ENCODE measurements around the gene TAF5L. TPM values are rescaled to one million over a fixed set of nuclear protein-coding genes. Genes with fewer than 3 reads are reported as not detected.
A peak's percentile ranks its signal among the peaks of the same experiment; 100 is the strongest.

TAF5L gene
- total and polyA plus RNA-seq, 2 experiments from 2014 or later = 2.6 to 13.2 TPM

DNA sequence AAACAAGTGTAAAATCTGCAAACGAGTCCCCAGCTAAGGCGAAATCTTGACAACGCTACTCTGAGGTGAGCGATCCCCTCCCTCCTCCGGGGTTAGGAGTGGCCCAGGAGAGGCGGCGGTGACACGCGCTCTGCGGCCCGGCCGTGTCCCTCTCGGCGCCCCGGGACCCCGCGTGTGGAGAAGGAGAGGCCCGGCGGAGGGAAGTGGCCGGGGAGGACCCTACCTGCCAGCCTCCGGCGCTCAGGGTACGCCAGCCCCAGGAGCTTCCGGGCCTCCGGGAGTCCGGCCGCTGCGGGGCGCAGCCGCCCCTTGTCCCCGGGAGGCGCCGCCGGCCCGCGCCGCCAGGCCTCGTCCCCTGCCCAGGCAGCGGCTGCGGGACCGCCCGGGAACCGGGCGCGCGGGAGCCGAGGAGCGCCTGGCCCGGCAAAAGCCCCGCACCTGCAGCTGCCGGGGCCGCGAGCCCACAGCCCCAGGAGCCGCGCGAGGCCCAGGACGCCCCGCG, 68.0 kb downstream of the TAF5L start:
- DNase-seq = peak; percentile 51
- Histone ChIP-seq H3K4me1 (ENCODE audit: insufficient read depth) (peaks cover 16% of the 10 kb centered on the region), H3K9ac (peak overlapping the region; percentile 76), H3F3A (ENCODE audit: insufficient read depth) (no peaks in the 10 kb centered on the region), H3K9me3 (ENCODE audit: low read depth) (no peaks in the 10 kb centered on the region), H3K36me3 (ENCODE audit: low read depth) (no peaks in the 10 kb centered on the region), H4K20me1 (ENCODE audit: insufficient read depth) (no peaks in the 10 kb centered on the region), H2AFZ (peak overlapping the region; percentile 69), H3K27me3 (replicated peaks; ENCODE audit: insufficient read depth) (no peaks in the 10 kb centered on the region), H3K79me2 (ENCODE audit: insufficient read depth) (peaks cover 50% of the 10 kb centered on the region), H3K4me3 (peak overlapping the region; percentile 98), H3K9me2 (ENCODE audit: insufficient read depth) (no peaks in the 10 kb centered on the region), H3K27ac (peak overlapping the region; percentile 32), H3K4me2 (ENCODE audit: unreplicated experiment) (peak overlapping the region; percentile 90)
- WGBS, 2 experiments (ENCODE audit: low coverage in 1 of 2, low lambda C conversion rate in 2 of 2, missing lambda C conversion rate in 2 of 2) = 1 to 3% methylated on average over 28 to 30 of the region's 59 CpGs
- TF ChIP-seq EZH2 (IDR thresholded peaks at IDR 0.05; ENCODE audit: insufficient read depth, poor library complexity, severe bottlenecking) = no peak
- no peak for TF ChIP-seq EZH2phosphoT487 (IDR thresholded peaks at IDR 0.05; ENCODE audit: insufficient read depth, low read depth)
- in situ Hi-C loops (cut with MboI) = no loop called here

DNA sequence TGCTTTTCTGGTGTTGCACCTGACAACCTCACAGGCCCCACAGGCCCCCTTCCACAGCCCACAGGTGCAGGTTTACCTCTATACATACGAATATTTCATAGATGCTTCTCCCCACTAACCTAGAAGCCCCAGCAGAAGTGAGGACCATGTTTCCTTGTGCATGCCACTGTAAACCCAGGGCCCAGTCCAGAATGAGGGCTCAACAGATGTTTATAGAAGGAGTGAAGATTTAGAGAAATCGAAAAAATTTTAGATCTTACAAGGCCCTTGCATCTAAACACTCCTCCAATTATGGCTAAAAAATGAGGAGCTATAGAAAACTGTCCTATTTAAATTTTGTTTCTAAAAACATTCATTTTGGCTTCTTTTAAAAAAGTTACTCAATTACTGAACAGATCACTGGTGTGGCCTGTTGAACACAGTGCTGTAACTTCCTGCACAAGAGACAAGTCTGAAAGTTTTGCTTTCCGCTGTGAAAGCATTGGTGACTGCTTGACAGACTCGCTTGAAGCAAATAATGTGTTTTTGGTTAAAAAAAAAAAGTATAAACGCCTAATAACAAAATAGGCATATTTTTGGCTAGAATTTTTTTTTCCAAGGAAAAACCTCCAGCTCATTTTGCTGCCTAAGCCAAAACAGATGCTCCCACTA, 68.6 kb downstream of the TAF5L start:
- Histone ChIP-seq H3K27ac (peak overlapping the region; percentile 16), H3K79me2 (ENCODE audit: insufficient read depth) (peaks cover 56% of the 10 kb centered on the region)

DNA sequence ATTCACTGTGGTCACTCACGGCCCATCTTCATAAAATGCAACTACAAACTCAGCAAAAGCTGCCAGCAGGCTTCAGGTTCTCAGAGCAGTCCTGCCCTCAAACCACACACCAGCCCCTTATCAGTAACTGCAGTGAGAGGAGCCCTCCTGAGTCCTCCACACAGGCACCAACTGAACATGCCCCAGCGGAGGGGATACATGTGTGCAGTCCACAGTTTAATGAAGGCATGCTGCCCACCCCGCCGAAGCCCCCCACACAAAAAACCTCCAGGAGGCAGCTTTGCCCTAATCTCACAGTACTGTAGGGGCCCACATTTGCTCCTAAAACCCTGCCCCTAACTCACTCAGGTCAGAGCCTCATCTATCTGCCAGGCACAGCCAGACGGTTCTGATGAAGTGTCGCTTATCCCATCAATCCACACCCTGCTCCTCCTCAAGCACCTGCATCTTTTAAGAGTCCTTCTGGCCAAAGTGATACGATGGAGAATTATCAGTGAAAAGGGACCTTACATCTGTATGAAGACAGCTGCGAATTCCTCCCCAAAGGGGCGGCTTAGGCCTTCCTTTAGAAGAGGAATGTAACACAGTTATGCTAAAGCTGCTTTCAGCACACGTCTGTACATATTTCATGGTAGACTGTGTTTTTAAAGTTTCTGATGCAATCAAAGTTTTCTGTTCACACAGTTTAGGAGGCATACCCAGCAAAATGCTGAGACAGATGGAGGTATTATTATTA, 70.9 kb downstream of the TAF5L start:
- H3K4me1 ChIP-seq (ENCODE audit: insufficient read depth) = peaks cover 16% of the 10 kb centered on the region
- peaks cover 79% of the 10 kb centered on the region for H3K79me2 ChIP-seq (ENCODE audit: insufficient read depth)
- 68 to 74% methylated on average over 9 to 10 of the region's 10 CpGs for WGBS, 2 experiments (ENCODE audit: low coverage in 1 of 2, low lambda C conversion rate in 2 of 2, missing lambda C conversion rate in 2 of 2)
- no peak overlapping the region for H3K4me3 ChIP-seq
- 0 out of 2 replicates have a peak overlapping the region, but pooled peaks have one; percentile 2 for H3K9ac ChIP-seq
- H3K27ac ChIP-seq = no peak overlapping the region
- H3K36me3 ChIP-seq (ENCODE audit: low read depth) = no peaks in the 10 kb centered on the region
- H3F3A ChIP-seq (ENCODE audit: insufficient read depth) = no peaks in the 10 kb centered on the region
- in situ Hi-C loops (cut with MboI) = no loop called here
- TF ChIP-seq EZH2 (IDR thresholded peaks at IDR 0.05; ENCODE audit: insufficient read depth, poor library complexity, severe bottlenecking) = no peak
- TF ChIP-seq EZH2phosphoT487 (IDR thresholded peaks at IDR 0.05; ENCODE audit: insufficient read depth, low read depth) = no peak
- no peak overlapping the region for H3K4me2 ChIP-seq (ENCODE audit: unreplicated experiment)
- H3K27me3 ChIP-seq (replicated peaks; ENCODE audit: insufficient read depth) = no peaks in the 10 kb centered on the region
- H4K20me1 ChIP-seq (ENCODE audit: insufficient read depth) = no peaks in the 10 kb centered on the region
- H2AFZ ChIP-seq = no peak overlapping the region
- DNase-seq = no peak
- H3K9me3 ChIP-seq (ENCODE audit: low read depth) = no peaks in the 10 kb centered on the region
- no peaks in the 10 kb centered on the region for H3K9me2 ChIP-seq (ENCODE audit: insufficient read depth)

More for the DNA sequence above, 68.6 kb downstream of the TAF5L start:
- in situ Hi-C loops (cut with MboI) = no loop called here
- peak overlapping the region; percentile 76 for H3K9ac ChIP-seq
- H3K9me3 ChIP-seq (ENCODE audit: low read depth) = no peaks in the 10 kb centered on the region
- peak; percentile 64 for DNase-seq
- 27 to 34% methylated on average over 5 of the region's 5 CpGs for WGBS, 2 experiments (ENCODE audit: low coverage in 1 of 2, low lambda C conversion rate in 2 of 2, missing lambda C conversion rate in 2 of 2)
- H3K4me3 ChIP-seq = peak overlapping the region; percentile 98
- H3K36me3 ChIP-seq (ENCODE audit: low read depth) = no peaks in the 10 kb centered on the region
- TF ChIP-seq EZH2 (IDR thresholded peaks at IDR 0.05; ENCODE audit: insufficient read depth, poor library complexity, severe bottlenecking) = no peak
- no peaks in the 10 kb centered on the region for H3K9me2 ChIP-seq (ENCODE audit: insufficient read depth)
- peak overlapping the region; percentile 84 for H3K4me2 ChIP-seq (ENCODE audit: unreplicated experiment)
- no peaks in the 10 kb centered on the region for H3K27me3 ChIP-seq (replicated peaks; ENCODE audit: insufficient read depth)
- H3F3A ChIP-seq (ENCODE audit: insufficient read depth) = no peaks in the 10 kb centered on the region
- peak overlapping the region; percentile 69 for H2AFZ ChIP-seq
- H4K20me1 ChIP-seq (ENCODE audit: insufficient read depth) = no peaks in the 10 kb centered on the region
- peaks cover 16% of the 10 kb centered on the region for H3K4me1 ChIP-seq (ENCODE audit: insufficient read depth)

DNA sequence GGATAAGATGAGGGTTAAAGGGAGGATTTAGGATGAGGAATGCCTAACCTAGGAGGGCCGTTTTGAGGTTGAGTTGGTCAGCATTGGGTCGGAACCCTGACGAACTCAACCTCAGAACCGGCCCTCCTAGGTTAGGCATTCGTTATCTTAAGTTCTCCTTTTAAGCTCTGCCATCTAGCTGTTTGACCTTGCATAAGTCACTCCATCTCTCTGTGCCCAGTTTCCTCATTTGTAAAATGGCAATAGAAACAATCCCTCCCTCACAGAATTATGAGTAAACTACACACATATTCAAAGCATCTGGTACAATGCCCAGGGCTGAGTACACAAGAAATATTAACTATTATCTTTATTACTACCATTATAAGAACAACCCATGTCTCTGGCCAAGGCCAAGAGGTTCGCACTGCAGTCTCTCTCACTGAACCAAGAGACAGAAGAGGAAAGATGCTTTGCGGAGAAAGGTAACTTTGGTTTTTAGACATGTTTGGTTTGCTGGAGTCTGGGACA, 72.2 kb downstream of the TAF5L start:
- TF ChIP-seq EZH2phosphoT487 (IDR thresholded peaks at IDR 0.05; ENCODE audit: insufficient read depth, low read depth) (no peak), EZH2 (IDR thresholded peaks at IDR 0.05; ENCODE audit: insufficient read depth, poor library complexity, severe bottlenecking) (no peak)
- Histone ChIP-seq H3K4me2 (ENCODE audit: unreplicated experiment) (no peak overlapping the region), H3K4me1 (ENCODE audit: insufficient read depth) (peaks cover 16% of the 10 kb centered on the region), H3K27me3 (replicated peaks; ENCODE audit: insufficient read depth) (no peaks in the 10 kb centered on the region), H3K36me3 (ENCODE audit: low read depth) (no peaks in the 10 kb centered on the region; the same call in 1 of the 2 replicates), H3K4me3 (no peak overlapping the region), H3F3A (ENCODE audit: insufficient read depth) (no peaks in the 10 kb centered on the region), H3K27ac (no peak overlapping the region), H3K9me3 (ENCODE audit: low read depth) (no peaks in the 10 kb centered on the region), H3K79me2 (ENCODE audit: insufficient read depth) (peaks cover 91% of the 10 kb centered on the region), H2AFZ (no peak overlapping the region), H3K9ac (no peak overlapping the region), H4K20me1 (ENCODE audit: insufficient read depth) (no peaks in the 10 kb centered on the region), H3K9me2 (ENCODE audit: insufficient read depth) (no peaks in the 10 kb centered on the region)
- in situ Hi-C loops (cut with MboI) = no loop called here
- WGBS, 2 experiments (ENCODE audit: low coverage in 1 of 2, low lambda C conversion rate in 2 of 2, missing lambda C conversion rate in 2 of 2) = 86 to 87% methylated on average over 7 of the region's 7 CpGs
- peak; percentile 33 for DNase-seq
